Measurements from ENCODE around the gene HSPB7.

DNA sequence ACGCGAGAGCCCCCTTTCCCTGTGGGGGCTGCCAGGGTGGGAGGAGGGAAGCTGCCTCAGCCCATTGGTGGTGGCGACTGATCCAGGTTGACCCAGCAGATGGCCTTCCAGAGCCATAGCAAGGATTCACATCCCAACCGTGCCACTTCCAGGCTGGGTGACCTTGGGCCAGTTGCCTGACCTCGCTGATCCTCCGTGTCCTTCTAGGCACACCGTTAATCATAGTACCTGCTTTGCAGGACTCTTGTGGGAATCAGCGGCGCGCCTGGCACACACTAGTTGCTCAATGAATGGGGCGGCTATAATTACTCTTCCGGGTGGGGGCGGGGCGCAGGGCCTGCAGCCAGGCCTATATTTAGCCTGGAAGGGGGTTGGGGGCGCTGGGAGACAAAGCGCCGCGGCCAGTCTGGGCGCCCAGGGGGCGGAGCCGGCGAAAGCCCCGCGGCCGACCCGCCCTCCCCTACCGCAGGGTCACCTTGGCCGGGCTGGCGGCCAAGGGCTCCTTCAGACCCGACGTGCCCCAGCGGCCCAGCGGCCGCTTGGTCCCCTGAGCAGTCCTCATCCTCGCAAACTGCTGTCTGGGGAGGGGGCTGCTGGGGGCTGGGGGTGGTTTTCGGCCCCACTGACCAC, 5.1 kb downstream of the HSPB7 start:
- TF ChIP-seq POLR2A (IDR thresholded peaks at IDR 0.05) = no peak
- no peak for TF ChIP-seq CTCF (IDR thresholded peaks at IDR 0.05)
- TF ChIP-seq POLR2AphosphoS5 (IDR thresholded peaks at IDR 0.05) = no peak

Data from prostate gland (tissue), 2 donors.